Spinal cord (tissue), 10 donors: ENCODE measurements around the gene CERK. TPM values are rescaled to one million over a fixed set of nuclear protein-coding genes. Genes with fewer than 3 reads are reported as not detected.

Experiments used
- DNase-seq, 6 donors: peaks; one replicate each; pipeline versions ENCODE4 v3.0.0 to v3.0.0-alpha.2; 2013 to 2015; ENCODE audit warnings: low spot score in 6 of 6, low read depth in 4 of 6
- H3K27ac ChIP-seq: one replicate; pipeline ENCODE4 v1.5.1; 2013; ENCODE audit warnings: low read depth, low read length, control low read depth
- H3K27me3 ChIP-seq: one replicate; pipeline ENCODE4 v1.6.1; 2013; ENCODE audit warnings: low read length; ENCODE audit not compliant: control insufficient read depth, insufficient read depth
- H3K36me3 ChIP-seq: one replicate; pipeline ENCODE4 v1.6.1; 2013; ENCODE audit warnings: low read length; ENCODE audit not compliant: control insufficient read depth, insufficient read depth
- H3K4me1 ChIP-seq: one replicate; pipeline ENCODE4 v1.6.1; 2013; ENCODE audit warnings: low read length; ENCODE audit not compliant: control insufficient read depth, insufficient read depth
- H3K4me3 ChIP-seq: one replicate; pipeline ENCODE4 v1.5.1; 2013; ENCODE audit warnings: low read depth, low read length, control low read depth
- H3K9me3 ChIP-seq: one replicate; pipeline ENCODE4 v1.6.1; 2013; ENCODE audit warnings: low read length; ENCODE audit not compliant: control insufficient read depth, insufficient read depth
- WGBS: methylation state at CpG from one replicate; pipeline ENCODE4 v1.1.5; 2013; ENCODE audit warnings: missing lambda C conversion rate; ENCODE audit not compliant: insufficient coverage; 5-methylcytosine and 5-hydroxymethylcytosine counted together
- polyA plus RNA-seq, 2 donors: library from polyadenylated mRNA; unstranded; fragments of 120-200 nt; gene quantifications; one replicate each; pipeline ENCODE4 v1.2.1, GENCODE V29; 2013; ENCODE audit not compliant: insufficient read length in 2 of 2
- total RNA-seq, 2 donors: library from RNA; depleted of rRNA in 1 of 2; stranded (reverse); fragments of 120-200 nt in 1 of 2; fragments of >200 nt in 1 of 2; gene quantifications; one replicate each; pipeline versions ENCODE4 v1.2.3 to v1.2.4, GENCODE V29; 2013 to 2014
- donor health status: healthy.

The CERK gene
- total and polyA plus RNA-seq, 4 donors = 43.1 to 55.3 (median 54.5) TPM

DNA sequence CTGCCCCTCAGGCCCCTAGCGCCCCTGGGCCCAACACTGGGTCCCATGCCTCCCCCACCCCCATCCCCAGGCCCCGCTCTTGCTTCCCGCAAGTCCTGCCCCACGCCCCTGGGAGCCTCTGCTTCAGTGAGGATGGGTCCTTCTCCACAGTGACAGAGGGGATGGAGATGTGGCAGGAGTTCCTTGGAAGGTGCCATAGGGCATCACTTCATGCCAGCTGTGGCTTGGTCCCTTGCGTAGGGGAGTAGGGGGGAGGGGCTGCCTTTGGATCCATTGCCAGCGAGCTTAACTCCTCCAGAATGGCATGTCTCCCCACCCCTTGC, 14.9 kb upstream of the CERK start:
- Histone ChIP-seq H3K27me3 (no peaks in the 10 kb centered on the region), H3K4me3 (no peak overlapping the region), H3K4me1 (peaks cover 27% of the 10 kb centered on the region), H3K27ac (no peak overlapping the region), H3K36me3 (no peaks in the 10 kb centered on the region), H3K9me3 (peaks cover 5% of the 10 kb centered on the region)
- WGBS = 67% methylated on average over 1 of the region's 6 CpGs
- no peak for DNase-seq

DNA sequence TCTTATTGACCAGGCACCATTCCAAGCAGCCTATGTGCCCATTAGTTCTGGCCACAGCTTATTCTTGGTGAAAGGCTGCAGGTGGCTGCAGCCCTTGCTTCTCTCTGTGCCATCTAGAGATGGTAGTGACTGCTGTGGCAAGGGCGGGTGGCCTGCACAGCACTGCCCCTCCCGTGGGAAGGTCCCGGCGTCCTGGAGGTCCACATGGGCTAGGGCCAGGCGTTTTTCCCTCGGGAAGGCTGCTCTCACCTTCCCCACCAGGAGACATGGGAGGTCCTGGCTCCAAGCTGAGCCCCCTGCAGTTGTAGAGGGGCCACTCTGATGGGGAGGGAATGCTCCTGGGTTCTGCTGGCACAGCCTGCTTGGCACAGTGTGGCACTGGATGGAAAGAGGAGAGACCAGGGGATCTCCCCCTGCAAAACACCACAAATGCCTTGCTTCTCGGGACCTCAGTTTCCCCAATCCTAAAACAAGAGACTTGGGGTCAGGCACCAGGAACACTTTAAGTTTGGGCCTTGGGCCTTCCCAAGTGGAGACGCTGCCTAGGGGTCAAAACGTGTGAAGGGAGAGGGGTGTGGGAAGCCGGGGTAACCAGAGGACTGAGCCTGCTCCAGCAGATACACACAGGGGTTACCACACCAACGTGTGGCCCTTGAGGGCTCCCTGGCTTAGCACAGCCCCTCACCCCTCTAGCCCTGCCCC, 14.4 kb upstream of the CERK start:
- peaks cover 3% of the 10 kb centered on the region for H3K27me3 ChIP-seq
- H3K27ac ChIP-seq = no peak overlapping the region
- no peaks in the 10 kb centered on the region for H3K36me3 ChIP-seq
- H3K9me3 ChIP-seq = peaks cover 5% of the 10 kb centered on the region
- no peak overlapping the region for H3K4me3 ChIP-seq
- no peak for DNase-seq
- WGBS = 40% methylated on average over 1 of the region's 11 CpGs
- H3K4me1 ChIP-seq = peaks cover 27% of the 10 kb centered on the region

DNA sequence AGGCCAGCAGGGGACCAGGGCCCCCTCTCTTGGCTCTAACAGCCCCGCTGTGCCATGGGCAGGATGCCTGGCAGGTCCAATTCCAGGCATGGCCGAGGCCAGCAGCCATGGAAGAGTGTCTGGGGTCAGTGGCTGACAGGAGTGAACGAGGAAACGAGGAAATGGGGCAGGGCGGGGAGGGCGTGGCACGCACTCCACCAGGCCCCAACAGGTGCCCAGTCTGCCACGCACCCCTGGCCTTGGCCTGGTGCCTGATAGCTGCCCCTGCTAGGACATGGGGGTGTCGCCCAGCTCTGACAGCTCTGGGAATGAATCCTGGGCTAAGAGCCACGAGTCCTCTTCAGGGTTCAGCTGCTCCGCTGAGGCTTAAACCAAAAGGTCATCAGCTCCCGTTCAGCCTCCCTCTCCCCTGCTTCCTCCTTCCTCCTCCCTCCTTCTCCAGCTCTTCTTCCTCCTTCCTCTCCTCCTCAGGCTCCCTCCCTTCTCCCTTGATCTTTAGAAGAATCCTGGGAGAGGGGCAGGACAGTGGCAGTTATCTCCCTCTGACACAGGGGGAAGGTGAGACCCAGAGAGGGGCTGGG, 12.9 kb upstream of the CERK start:
- Histone ChIP-seq H3K27ac (no peak overlapping the region), H3K4me3 (no peak overlapping the region), H3K9me3 (peaks cover 4% of the 10 kb centered on the region), H3K36me3 (no peaks in the 10 kb centered on the region), H3K27me3 (peaks cover 5% of the 10 kb centered on the region), H3K4me1 (peaks cover 27% of the 10 kb centered on the region)
- 64% methylated on average over 12 of the region's 12 CpGs for WGBS
- no peak for DNase-seq

DNA sequence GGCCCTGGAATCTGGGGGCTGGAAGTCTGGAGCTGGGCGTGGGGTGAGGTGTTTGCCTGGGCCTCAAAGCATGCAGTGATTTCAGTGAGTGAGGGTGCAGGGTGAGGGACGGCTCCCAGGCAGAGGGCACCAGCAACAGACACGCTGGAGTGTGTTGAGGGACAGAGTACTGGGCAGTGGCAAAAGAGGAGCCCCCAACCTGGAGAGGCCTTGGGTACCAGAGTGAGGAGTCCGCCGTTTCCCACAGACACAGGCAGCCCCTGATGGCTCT, 12.4 kb upstream of the CERK start:
- peaks cover 5% of the 10 kb centered on the region for H3K27me3 ChIP-seq
- no peak overlapping the region for H3K4me3 ChIP-seq
- no peaks in the 10 kb centered on the region for H3K36me3 ChIP-seq
- WGBS = 85% methylated on average over 5 of the region's 5 CpGs
- H3K9me3 ChIP-seq = peaks cover 1% of the 10 kb centered on the region
- DNase-seq = no peak
- no peak overlapping the region for H3K27ac ChIP-seq
- H3K4me1 ChIP-seq = peaks cover 27% of the 10 kb centered on the region

DNA sequence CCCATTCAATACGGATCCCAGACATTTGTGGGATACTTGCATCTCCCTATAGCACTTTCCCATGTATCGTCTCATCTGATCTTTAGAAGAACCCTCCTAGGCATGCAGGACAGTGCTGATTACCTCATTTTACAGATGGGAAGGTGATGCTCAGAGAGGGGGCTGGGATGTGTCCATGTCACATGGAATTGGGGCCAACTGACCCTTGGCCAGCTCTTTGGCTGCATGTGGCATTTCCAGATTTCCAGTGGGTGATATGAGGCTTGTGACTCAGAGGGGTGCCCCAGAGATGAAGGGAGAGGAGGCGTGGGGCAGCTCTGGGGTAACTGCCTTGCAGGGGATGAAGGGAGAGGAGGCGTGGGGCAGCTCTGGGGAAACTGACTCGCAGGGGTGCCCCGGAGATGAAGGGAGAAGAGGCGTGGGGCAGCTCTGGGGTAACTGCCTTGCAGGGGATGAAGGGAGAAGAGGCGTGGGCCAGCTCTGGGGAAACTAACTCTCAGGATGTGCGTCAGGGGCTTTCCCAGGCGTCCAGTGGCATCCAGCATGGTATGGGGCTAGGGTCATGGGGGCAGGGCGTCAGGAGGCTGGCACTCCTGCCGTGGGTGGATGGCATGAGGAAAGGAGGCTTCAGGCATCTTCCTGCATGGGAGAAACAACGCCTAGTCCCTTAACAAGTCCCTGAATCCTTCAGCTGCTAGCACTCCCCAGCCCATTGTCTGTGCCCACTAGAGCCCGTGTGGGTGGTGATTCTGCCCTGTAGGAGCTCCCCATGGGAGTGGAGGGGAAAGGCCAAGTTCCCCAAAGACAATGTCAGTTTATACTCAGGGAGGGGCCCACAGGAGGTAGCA, 11.9 kb upstream of the CERK start:
- peaks cover 5% of the 10 kb centered on the region for H3K27me3 ChIP-seq
- H3K9me3 ChIP-seq = no peaks in the 10 kb centered on the region
- no peak for DNase-seq
- no peaks in the 10 kb centered on the region for H3K36me3 ChIP-seq
- 82% methylated on average over 8 of the region's 14 CpGs for WGBS
- no peak overlapping the region for H3K4me3 ChIP-seq
- H3K4me1 ChIP-seq = peaks cover 27% of the 10 kb centered on the region
- no peak overlapping the region for H3K27ac ChIP-seq

DNA sequence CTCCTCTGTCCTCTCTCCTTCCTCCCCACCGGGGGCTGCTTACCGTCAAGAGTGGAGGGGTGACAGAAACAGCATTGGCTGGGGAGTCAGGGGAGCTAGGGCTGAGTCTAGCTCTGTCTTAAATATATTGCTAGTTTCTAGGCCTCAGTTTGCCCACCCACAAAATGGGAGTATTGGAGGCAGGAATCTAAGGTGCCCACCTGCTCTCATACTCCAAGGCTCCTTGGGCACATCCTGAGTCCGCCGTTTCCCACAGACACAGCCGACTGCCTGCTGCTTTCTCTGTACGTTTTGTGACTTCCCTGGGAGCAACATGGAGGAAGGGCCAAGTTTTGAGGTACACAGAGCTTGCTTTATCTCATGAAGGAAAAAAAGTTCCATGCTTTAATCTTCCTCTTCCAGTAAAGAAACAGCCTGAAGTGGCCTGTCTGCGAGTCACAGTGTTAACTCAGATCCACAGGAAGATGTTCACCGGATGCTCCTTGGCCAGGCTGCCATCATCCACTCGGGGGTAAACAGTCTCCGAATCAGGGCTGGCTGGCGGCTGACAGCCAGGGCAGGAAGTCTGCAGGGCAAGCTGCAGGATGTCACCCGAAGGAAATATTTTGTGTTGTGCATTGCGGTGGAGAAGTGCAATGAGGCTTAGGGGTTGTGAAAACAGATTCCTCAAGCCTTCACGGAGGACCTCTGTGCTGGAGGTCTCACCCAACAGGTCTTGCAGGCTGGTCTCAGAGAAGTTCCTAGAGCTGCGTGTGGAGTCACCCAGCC, 11.0 kb upstream of the CERK start:
- H3K27ac ChIP-seq = no peak overlapping the region
- no peaks in the 10 kb centered on the region for H3K36me3 ChIP-seq
- WGBS = 48% methylated on average over 9 of the region's 15 CpGs
- H3K4me1 ChIP-seq = peaks cover 24% of the 10 kb centered on the region
- peaks cover 5% of the 10 kb centered on the region for H3K27me3 ChIP-seq
- no peaks in the 10 kb centered on the region for H3K9me3 ChIP-seq
- H3K4me3 ChIP-seq = no peak overlapping the region
- DNase-seq = no peak

DNA sequence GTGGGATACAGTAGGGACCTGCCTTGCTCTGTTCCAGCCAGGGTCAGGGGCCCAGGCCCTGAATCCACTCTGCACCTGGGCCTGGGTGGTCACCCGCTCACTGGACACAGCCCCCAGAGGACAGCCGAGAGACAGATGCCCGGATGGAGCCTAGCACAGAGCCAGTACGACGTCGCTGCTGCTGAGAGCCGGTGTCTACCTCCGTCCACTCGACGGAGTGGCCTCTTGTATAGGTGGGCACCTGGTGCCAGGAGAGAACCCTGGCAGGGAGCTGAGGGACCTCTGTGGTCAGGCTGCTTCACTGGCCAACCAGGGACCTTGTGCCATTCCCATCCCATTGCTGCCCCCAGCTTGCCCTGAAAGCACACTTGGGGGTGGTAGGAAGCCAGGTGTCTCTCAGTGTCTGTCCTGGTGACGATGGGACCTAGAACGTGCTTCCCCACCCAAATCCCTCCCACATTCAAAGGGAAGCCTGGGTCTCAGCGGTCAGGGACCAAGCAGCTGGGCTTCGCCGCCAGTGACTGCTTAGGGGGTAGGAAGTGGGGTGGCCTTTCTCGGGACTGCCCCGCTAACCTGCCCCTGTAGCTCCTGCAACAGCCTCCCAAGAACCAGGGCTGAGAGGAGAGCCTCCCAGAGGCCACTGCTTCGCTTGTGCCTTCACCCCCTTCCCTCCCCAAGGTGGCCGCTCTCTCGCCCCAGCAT, 10.3 kb upstream of the CERK start:
- DNase-seq = no peak
- H3K4me1 ChIP-seq = peaks cover 17% of the 10 kb centered on the region
- WGBS = 93% methylated on average over 10 of the region's 20 CpGs

DNA sequence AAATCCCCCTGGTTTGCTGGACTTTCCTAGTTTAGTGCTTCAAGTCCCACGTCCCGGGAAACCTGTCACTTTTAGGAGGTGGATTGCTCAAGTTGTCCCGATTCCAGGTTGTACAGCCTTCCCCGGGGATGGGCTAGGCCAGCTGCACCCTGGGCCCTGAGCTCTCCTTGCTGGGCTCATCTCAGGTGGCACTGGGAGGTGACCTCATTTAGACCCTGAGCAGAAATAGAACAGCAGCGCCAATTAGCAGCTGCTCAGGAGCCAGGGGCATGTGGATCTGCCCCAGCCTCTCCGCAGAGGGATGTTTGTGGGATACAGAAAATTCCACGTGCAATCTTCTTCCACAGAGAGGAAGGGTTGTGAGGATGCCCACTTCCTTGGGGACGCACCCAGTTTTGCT, 9.6 kb upstream of the CERK start:
- no peak overlapping the region for H3K4me3 ChIP-seq
- no peak for DNase-seq
- no peak overlapping the region for H3K27ac ChIP-seq
- WGBS = 74% methylated on average over 8 of the region's 8 CpGs
- no peaks in the 10 kb centered on the region for H3K9me3 ChIP-seq
- no peaks in the 10 kb centered on the region for H3K36me3 ChIP-seq
- peaks cover 5% of the 10 kb centered on the region for H3K27me3 ChIP-seq
- peaks cover 16% of the 10 kb centered on the region for H3K4me1 ChIP-seq

More for the DNA sequence above, 10.3 kb upstream of the CERK start:
- Histone ChIP-seq H3K4me3 (no peak overlapping the region), H3K27me3 (peaks cover 5% of the 10 kb centered on the region), H3K27ac (no peak overlapping the region), H3K36me3 (no peaks in the 10 kb centered on the region), H3K9me3 (no peaks in the 10 kb centered on the region)

DNA sequence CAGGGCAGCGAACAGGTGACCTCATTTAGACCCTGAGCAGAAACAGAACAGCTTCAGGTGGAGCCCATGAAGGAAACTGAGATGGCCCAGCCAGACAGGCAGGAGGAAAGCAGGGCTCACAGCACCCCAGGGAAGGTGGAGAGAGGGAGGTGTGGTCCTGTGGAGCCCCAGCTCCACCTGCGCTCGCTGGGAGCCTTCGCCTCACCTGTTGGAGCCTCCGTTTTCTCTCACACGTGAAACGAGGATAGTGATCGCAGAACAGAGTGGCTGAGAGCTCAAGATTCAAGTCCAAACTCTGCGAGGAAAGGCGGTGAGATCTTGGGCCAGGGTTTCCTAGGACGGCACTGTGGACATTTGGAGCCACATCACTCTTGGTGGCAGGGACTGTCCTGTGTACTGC, 8.6 kb upstream of the CERK start:
- no peaks in the 10 kb centered on the region for H3K9me3 ChIP-seq
- no peak overlapping the region for H3K27ac ChIP-seq
- WGBS = 81% methylated on average over 11 of the region's 11 CpGs
- no peak overlapping the region for H3K4me3 ChIP-seq
- DNase-seq = no peak
- peaks cover 5% of the 10 kb centered on the region for H3K27me3 ChIP-seq
- no peaks in the 10 kb centered on the region for H3K36me3 ChIP-seq
- peaks cover 16% of the 10 kb centered on the region for H3K4me1 ChIP-seq
